Hematopoietic multipotent progenitor cell treated with erythropoietin and hydrocortisone succinate and interleukin-3 and kit ligand, for 15 days (in vitro differentiated cells): ENCODE data around the gene PTPRM.
"Not testable (repeated sequence)": the region's sequence is repeated elsewhere in the genome, so short reads cannot be mapped to it uniquely, and the experiment has no call there.

Experiments used
- DNase-seq: peaks from one replicate; pipeline ENCODE4 v3.0.0-alpha.2; 2015; ENCODE audit warnings: low spot score

PTPRM gene

GRCh38 chr18:8428951-8429350 is 861.8 kb downstream of the PTPRM start:
- no peak for DNase-seq

GRCh38 chr18:8431036-8431435 is 863.9 kb downstream of the PTPRM start:
- no peak for DNase-seq

DNA sequence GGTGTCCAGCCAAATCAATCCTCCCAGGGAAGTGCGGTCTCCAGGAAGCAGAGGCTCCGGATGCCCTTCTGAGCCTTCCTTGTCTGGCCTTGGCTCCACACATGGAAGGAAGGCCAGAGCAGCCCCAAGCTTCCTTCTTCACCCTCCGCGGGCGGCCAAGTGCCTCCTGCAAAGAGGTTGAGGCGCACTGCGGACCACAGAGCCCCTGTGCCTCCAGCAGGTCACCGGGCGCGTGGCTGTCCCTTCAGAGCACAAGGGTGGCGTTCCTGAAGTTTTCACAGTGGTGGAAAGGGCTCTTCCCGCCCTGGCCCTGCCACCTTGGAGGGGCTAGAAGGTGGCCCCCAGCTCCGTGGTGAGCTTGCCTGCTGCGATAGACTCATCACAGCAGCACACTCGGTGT is 866.2 kb downstream of the PTPRM start:
- DNase-seq = no peak

GRCh38 chr18:8433771-8434170 is 866.7 kb downstream of the PTPRM start:
- no peak for DNase-seq

DNA sequence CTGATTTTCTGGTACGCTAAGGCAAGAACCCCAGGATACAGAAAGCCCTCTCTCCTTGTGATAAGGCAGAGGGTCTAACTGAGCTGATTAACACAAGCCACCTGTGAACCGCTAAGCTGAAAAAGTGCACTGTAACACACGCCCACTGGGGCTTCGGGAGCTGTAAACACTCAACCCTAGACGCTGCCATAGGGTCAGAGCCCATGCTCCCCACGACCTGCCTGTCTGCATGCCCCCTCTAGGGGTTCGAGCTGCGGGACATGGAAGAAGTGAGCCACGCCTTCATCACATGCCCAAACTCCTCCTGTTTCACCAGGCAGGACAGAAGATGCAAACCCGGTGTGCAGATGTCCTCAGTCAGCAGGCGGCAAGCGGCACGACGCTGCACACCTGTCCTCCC is 868.3 kb downstream of the PTPRM start:
- DNase-seq = no peak

DNA sequence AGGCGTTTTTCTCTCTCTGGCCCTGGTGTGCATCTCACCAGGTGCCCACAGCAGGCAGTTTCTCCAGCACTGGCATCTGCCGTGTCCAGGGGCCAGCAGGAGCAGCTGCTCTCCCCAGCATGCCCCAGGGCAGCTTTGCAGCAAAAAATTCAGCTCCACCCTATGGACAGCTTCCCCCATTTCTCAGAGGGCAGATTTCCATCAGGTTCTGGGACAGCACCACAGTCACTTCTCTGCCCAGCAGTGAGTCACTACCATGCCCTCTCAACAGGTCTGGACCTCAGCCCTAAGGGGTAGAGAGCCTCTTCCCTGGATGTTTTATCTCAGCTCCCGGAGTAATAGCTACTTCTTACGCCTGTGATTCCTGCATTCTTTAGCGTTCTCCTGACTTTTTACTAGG is 871.9 kb downstream of the PTPRM start:
- no peak for DNase-seq

GRCh38 chr18:8443505-8443904 is 876.4 kb downstream of the PTPRM start:
- DNase-seq = no peak

DNA sequence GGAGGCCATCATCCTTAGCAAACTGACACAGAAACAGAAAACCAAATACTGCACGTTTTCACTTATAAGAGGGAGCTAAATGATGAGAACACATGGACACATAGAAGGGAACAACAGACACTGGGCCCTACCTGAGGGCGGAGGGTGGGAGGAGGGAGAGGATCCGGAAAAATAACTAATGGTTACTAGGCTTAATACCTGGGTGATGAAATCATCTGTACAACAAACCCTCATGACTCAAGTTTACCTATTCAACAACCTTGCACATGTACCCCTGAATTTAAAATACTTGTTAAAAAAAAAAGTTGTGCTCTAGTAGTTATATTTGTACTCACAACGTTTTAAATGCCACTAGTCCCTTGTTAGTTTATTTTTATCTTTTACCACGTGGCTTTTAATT is 879.8 kb downstream of the PTPRM start:
- not testable (repeated sequence) for DNase-seq

- DNase-seq = no peak
Measured at GRCh38 chr18:8448130-8448529, 881.0 kb downstream of the PTPRM start.

DNA sequence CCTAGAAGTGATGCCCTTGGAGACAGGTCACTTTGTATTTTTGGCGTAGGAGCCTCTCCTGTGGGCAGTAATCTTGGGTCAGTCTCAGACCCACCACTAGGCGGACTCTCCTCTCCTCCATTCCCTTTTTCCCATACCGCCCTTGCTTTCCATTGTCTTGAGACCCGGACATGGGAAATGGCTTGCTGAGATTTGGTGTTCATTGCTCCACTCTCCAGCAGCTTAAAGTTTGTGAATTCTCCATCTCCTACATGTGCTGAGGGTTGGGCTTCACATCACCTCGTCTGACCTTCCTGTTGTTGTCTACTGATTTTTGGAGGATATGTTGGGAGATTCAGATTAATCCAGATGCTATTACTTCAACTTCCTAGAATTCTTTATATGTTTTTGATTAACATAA is 882.9 kb downstream of the PTPRM start:
- DNase-seq = no peak

DNA sequence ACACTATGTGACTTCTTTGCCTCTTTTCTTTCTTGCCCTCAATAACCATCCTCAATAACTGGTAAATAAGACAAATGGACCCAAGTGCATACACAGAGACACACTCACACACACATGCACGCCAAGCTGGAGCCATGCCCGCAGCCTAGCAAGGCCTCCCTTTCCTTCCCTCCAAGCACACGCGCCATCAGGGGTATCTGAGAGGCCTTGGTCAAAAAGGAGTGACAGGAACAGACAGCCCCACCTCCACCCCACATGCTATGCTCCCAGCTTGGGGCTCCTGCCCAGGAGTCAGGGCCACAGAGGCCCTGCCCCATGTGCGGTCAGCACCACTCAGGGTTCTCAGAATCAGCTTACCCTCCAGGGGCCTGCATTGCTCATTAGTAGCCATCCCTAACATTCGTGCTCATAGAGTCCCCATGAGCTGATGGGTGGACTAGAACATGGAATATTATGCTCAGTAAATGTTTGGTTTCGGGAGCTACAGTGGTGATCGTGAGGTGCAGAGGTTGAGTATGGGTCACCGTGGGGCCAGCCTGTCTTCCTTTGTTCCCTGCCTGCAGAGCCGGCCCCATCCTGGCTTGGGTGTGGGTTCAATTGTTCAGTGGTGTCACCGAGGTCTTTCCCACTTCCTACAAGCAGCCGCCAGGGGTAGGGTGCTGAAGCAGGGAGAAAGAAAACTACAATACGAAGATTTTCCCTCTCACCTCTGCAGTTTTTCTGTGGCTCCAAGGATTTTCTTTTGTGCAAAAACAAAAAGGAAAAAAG is 884.0 kb downstream of the PTPRM start:
- no peak for DNase-seq

DNA sequence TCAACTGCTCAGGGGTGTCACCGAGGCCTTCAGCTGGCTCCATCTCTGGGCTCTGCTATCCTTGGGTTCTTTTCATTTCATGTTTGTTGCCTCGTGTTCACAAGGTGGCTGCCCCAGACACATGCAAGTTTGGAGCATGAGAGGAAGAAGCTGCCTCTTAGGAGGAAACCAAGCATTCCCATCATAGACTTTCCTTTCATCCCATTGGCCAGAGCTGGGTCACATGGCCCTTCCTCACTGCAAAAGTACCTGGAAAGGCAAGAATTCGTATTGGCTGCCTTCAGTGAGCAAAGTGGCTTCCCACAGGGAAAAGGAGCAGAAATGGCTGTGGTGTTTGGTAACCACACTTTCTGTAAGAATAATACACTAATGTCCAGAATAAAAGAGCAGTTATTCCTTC is 886.4 kb downstream of the PTPRM start:
- DNase-seq = no peak

DNA sequence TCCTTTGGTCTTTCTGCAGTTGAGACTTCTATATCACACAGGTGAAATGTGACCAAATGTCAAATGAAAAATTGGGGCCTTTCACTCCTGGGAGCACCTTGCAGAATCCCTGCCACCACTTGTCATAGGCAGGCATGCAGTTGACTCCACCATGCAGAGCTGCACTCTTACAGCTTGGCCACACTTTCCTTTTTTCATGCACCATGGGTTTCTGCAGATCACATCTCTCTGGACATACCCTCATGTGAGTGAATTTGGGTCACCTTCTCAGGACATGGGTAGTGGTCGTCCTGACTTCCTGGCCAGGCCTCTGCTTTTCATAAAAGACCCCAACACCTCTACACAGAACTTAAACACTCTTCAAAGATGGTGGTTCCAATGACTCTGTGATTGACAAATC is 887.0 kb downstream of the PTPRM start:
- DNase-seq = no peak

DNA sequence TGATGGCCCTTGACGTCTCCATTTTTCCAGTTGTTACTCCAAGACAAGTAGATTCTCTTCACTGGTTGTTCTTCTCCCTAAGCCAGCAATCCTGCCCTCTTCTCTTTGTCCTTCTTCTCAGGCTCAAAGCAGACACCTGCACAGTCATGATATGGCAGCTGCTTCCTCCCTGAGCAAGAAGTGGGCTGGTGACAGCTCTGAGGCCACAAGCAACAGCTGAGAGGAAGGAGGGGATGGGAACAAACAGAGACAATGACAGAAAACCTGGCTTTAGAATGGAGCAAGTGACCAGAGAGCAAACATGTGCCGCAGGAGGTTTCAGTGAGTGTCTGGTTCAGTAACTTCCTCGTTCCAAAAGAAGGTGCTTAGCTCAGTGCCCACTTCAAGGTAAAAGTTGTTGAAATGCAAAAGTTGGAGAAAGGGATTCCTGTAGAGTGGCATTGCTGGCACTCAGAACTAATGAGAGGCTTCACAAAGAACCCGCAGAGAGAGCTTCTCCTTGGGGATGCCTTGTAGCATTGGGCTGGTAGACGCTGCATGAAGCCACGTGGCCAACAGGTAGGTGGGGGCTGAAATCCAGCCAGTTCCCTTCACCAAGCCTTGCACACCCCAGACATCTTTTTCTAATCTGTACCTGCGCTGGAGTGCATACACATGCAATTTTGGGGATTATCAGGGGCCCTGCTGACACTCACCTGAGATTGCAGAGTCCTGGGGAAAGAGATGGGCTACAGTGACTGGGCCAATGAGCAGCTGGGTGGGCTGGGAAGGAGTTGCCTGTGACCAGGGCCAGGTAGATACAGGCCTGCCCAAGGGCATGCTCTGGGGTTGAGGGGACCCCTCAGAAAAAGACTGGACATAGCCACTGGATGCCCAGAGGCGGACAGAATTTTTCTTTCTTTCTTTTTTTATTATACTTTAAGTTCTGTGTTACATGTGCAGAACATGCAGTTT is 888.8 kb downstream of the PTPRM start:
- DNase-seq = no peak
